ENCODE data around the gene EFR3B.
"Not testable (repeated sequence)": the region's sequence is repeated elsewhere in the genome, so short reads cannot be mapped to it uniquely, and the experiment has no call there.

The EFR3B gene

GRCh38 chr2:25105336-25106085 lies 63.6 kb downstream of the EFR3B start:
- DNase-seq (ENCODE audit: low read depth) = no peak

- DNase-seq (ENCODE audit: low read depth) = no peak
These were observed 67.9 kb downstream of the EFR3B start for GRCh38 chr2:25109822-25110221.

- DNase-seq (ENCODE audit: low read depth) = no peak
These were observed 70.2 kb downstream of the EFR3B start for GRCh38 chr2:25112113-25112512.

GRCh38 chr2:25115249-25115883 lies 73.5 kb downstream of the EFR3B start:
- DNase-seq (ENCODE audit: low read depth) = no peak

- no peak for DNase-seq (ENCODE audit: low read depth)
These were observed 74.0 kb downstream of the EFR3B start for GRCh38 chr2:25115902-25116301.

GRCh38 chr2:25116956-25117355 lies 75.1 kb downstream of the EFR3B start:
- DNase-seq (ENCODE audit: low read depth) = no peak

- no peak for DNase-seq (ENCODE audit: low read depth)
These were observed 77.4 kb downstream of the EFR3B start for GRCh38 chr2:25119263-25119662.

- DNase-seq (ENCODE audit: low read depth) = no peak
These were observed 80.5 kb downstream of the EFR3B start for GRCh38 chr2:25122367-25122766.

- no peak for DNase-seq (ENCODE audit: low read depth)
These were observed 81.8 kb downstream of the EFR3B start for GRCh38 chr2:25123682-25124081.

- DNase-seq (ENCODE audit: low read depth) = no peak
These were observed 83.3 kb downstream of the EFR3B start for GRCh38 chr2:25125189-25125588.

- no peak for DNase-seq (ENCODE audit: low read depth)
These were observed 84.1 kb downstream of the EFR3B start for GRCh38 chr2:25125976-25126375.

GRCh38 chr2:25127071-25127470 lies 85.2 kb downstream of the EFR3B start:
- DNase-seq (ENCODE audit: low read depth) = not testable (repeated sequence)

- DNase-seq (ENCODE audit: low read depth) = no peak
These were observed 85.8 kb downstream of the EFR3B start for GRCh38 chr2:25127646-25128045.

- DNase-seq (ENCODE audit: low read depth) = no peak
These were observed 88.1 kb downstream of the EFR3B start for GRCh38 chr2:25129901-25130520.

- no peak for DNase-seq (ENCODE audit: low read depth)
These were observed 89.3 kb downstream of the EFR3B start for GRCh38 chr2:25131253-25131566.

GRCh38 chr2:25131567-25132298 lies 89.9 kb downstream of the EFR3B start:
- peak; percentile 8 for DNase-seq (ENCODE audit: low read depth)

GRCh38 chr2:25132299-25132635 lies 90.4 kb downstream of the EFR3B start:
- DNase-seq (ENCODE audit: low read depth) = no peak

GRCh38 chr2:25132693-25133092 lies 90.8 kb downstream of the EFR3B start:
- no peak for DNase-seq (ENCODE audit: low read depth)

- not testable (repeated sequence) for DNase-seq (ENCODE audit: low read depth)
These were observed 98.7 kb downstream of the EFR3B start for GRCh38 chr2:25140535-25140934.

GRCh38 chr2:25141120-25141519 lies 99.2 kb downstream of the EFR3B start:
- no peak for DNase-seq (ENCODE audit: low read depth)

- DNase-seq (ENCODE audit: low read depth) = no peak
These were observed 103.9 kb downstream of the EFR3B start for GRCh38 chr2:25145803-25146202.

GRCh38 chr2:25146896-25147295 lies 105.0 kb downstream of the EFR3B start:
- no peak for DNase-seq (ENCODE audit: low read depth)

GRCh38 chr2:25149646-25150045 lies 107.8 kb downstream of the EFR3B start:
- DNase-seq (ENCODE audit: low read depth) = no peak
